ENCODE measurements around the gene ZNF181. TPM values are rescaled to one million over a fixed set of nuclear protein-coding genes. Genes with fewer than 3 reads are reported as not detected.

Gene ZNF181
- total and polyA plus RNA-seq, 2 of the 8 experiments (the other 6 are each of a cell fraction or from before 2014, with no cell fraction given), result 2.8 to 7.5 TPM

DNA sequence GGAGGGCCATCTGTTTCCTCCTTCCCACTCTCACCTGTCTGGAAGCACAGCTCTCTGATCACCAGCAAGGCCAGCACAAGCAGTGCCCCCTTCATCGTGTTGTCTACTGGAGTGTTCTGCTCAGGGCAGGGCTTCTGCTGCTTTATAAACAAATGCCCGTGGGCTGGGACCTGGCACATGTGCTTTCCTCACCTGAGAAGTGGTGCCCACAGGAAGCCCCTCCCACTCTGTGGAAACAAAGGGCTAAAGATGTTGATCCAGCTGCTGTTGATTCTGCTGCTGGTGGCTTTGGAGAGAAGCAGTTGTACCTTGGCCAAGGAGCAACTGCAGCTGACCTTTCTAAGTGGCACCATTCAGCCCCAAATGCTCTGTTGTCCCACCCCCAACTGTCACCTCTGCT lies 26.4 kb upstream of the ZNF181 start (continued):
- TF ChIP-seq EP300 (IDR thresholded peaks at IDR 0.05; ENCODE audit: borderline replicate concordance in 1 of 2, low read depth in 2 of 2, low read length in 2 of 2) (no peak), TAF1 (IDR thresholded peaks at IDR 0.05; ENCODE audit: low read depth, low read length) (no peak), CHD7 (IDR thresholded peaks at IDR 0.05; ENCODE audit: insufficient replicate concordance, low read length) (no peak), RBBP5 (IDR thresholded peaks at IDR 0.05; ENCODE audit: borderline replicate concordance, low read depth, low read length) (no peak), SIN3A (conservative IDR thresholded peaks at IDR 0.05 in 1 of 2, IDR thresholded peaks at IDR 0.05 in 1 of 2; ENCODE audit: low read depth in 1 of 2, low read length in 2 of 2) (no peak), SP2 (IDR thresholded peaks at IDR 0.05; ENCODE audit: low read length) (no peak), RXRA (IDR thresholded peaks at IDR 0.05; ENCODE audit: insufficient read depth, low read depth, low read length) (no peak)
